ENCODE measurements around the gene VMAC.

Gene VMAC

GRCh38 chr19:5905114-5905778 is 574 bp downstream of the VMAC start:
- no peak for DNase-seq

- DNase-seq = no peak
These were observed 2.6 kb downstream of the VMAC start for GRCh38 chr19:5907241-5907640.

DNA sequence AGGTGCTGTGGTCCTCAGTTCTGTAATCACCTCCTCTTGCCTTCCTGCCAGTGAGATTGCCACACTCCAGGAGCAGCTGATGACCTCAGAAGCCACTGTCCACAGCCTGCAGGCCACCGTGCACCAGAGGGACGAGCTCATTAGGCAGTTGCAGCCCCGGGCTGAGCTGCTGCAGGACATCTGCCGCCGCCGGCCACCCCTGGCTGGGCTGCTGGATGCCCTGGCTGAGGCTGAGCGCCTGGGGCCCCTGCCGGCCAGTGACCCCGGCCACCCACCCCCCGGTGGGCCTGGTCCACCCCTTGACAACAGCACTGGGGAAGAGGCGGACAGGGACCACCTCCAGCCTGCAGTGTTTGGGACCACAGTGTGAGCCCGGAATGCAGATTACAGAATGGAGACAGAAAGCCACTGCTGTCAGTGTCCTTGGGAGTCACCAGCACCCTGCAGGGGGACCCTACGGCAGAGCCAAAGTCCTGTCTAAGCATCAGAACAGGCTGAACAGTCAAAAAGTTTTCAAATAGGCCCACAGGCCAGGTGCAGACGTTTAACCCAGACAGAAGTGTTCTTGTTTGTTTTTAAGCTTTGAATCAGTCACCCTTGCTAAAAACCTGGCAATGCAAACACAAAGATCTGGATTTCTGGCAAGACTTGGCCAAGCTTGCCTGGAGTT is 4.2 kb downstream of the VMAC start:
- no peak for DNase-seq

GRCh38 chr19:5910638-5910907 is 5.9 kb downstream of the VMAC start:
- no peak for DNase-seq

DNA sequence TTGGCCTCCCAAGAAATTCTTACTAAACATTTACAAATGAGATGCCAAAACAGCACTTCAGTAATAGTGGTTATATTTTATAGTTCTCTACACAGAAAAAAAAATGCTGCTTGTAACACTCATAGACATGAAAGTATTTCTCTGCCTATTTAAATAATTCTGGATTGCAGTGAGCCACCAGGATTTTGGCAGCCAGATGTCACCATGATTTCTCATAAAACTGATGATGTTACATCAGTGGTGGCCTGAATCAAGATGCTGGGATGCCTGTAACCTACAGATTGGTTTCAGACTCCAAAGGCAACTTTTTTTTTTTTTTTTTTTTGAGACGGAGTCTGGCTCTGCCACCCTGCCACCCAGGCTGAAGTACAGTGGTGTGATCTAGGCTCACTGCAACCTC is 6.7 kb downstream of the VMAC start:
- DNase-seq = no peak

DNA sequence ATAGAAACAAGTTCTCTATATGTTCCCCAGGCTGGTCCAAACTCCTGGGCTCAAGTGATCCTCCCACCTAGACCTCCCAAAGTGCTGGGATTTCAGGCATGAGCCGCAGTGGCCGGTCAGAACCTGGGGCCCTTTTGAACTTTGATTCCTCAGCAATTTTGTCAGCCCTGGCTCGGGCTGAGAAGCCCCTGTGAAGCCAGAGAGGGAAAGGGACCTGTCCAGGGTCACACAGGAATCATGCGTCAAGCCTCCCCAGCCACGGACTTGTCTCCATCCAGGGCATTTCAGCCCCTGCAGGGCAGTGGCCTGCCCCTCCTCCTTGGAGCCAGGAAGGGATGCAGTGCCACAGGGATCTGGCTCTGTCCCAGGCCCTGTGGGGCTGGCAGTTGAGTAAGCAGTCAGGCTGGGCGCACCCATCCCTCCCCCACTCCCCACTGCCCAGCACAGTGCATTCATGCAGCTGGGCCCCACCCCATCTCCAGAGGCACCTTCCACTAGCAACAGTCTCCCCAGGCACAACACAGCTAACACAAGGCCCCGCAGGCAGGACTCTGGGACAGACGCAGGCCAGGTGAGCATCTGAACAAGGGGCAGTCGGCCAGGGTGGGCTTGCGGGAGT is 9.2 kb downstream of the VMAC start, which contains the start of gene CAPS:
Gene CAPS, plus strand, starts transcription at position 516 of the 619 bp plus-strand sequence. CDS start 153 bp downstream, outside the sequence.
- DNase-seq = no peak

DNA sequence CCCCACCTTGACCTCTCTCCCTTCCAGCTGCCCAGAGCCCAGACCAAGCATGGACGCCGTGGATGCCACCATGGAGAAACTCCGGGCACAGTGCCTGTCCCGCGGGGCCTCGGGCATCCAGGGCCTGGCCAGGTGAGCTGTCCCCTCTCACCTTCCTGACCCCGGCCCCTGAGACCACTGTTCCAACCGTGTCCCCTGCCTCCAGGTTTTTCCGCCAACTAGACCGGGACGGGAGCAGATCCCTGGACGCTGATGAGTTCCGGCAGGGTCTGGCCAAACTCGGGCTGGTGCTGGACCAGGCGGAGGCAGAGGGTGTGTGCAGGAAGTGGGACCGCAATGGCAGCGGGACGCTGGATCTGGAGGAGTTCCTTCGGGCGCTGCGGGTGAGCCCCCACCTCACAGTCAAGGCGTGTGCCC is 9.7 kb downstream of the VMAC start:
- no peak for DNase-seq

DNA sequence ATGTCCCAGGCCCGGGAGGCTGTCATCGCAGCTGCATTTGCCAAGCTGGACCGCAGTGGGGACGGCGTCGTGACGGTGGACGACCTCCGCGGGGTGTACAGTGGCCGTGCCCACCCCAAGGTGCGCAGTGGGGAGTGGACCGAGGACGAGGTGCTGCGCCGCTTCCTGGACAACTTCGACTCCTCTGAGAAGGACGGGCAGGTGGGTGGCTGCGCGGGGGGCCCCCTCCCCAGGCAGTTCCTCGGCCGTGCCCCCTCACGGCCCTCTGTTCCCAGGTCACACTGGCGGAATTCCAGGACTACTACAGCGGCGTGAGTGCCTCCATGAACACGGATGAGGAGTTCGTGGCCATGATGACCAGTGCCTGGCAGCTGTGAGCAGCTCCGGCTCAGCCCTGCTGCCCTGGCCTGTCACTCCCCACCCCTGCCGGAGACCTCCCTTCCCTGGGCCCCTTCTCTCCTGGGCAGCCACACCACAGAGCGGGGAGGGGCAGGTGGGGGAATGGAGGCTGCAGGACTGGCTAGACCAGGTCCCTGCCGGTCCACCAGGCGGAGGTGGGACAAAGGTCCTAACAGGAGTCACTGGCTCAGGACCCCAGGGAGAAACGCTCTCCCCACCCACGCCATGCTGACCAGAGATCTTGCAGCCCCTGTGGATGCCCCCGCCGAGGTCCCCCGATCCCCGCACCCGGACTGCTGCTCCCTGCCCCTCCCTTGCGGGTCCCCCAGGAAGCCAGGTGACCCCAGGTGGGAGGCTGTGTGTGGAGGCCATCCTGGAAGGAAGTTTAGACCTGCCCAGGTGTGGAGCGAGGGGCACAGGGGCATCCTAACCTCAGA is 10.5 kb downstream of the VMAC start:
- no peak for DNase-seq

- no peak for DNase-seq
These were observed 11.1 kb downstream of the VMAC start for GRCh38 chr19:5915782-5916165.

DNA sequence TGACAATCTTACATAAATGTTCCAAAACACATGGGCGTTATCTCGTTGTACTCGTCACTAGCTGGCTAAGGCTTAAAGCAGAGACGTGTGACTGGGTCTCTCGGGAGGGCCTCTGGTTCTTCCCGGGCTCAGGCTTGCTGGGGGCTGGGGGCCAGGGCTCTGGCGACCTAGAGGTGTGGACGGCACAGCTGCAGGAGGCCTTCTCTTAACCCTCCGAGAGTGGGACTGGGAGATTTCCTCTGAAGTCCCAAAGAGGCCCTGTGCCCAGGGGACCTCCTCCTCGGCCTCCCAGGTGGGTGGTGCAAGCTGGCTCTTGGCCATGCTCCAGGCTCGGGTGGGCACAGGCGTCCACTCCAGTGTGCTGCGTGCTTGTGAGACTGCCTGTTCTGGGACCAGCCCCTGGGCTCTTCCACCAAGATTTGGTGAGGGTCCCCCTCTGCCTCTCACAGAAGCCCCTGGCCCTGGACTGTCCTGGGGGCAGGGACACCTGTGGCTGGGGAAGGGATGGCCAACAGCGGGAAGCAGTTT is 11.6 kb downstream of the VMAC start:
- no peak for DNase-seq

- DNase-seq = no peak
These were observed 12.9 kb downstream of the VMAC start for GRCh38 chr19:5917431-5918107.

- no peak for DNase-seq
These were observed 13.9 kb downstream of the VMAC start for GRCh38 chr19:5918463-5919079.

GRCh38 chr19:5921516-5922160 is 17.0 kb downstream of the VMAC start:
- DNase-seq = no peak

GRCh38 chr19:5922161-5922545 is 17.5 kb downstream of the VMAC start:
- no peak for DNase-seq

- DNase-seq = no peak
These were observed 18.7 kb downstream of the VMAC start for GRCh38 chr19:5923356-5923755.

DNA sequence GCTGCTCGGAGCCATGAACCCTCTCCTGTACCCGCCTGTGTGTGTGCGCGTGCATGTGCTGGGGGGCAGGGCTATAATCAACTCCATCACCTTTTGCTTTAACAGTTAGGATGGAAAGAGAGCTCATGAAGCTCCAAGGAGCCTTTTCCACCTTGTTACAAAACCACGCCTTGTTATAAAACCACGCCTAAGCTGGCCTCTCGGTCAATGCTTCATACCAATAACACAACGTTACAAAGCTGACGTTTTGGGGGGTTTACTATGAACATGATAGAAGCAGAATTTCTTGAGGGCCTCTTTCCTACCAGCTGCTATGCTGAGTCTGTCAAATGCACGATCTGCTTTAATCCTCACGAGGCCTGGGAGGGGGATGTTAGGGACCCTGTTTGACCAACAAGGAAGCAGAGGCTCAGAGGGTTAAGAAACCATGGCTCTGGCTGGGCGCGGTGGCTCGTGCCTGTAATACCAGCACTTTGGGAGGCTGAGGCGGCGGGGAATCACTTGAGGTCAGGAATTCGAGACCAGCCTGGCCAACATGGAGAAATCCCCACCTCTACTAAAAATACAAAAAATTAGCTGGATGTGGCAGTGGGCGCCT is 21.3 kb downstream of the VMAC start:
- no peak for DNase-seq

DNA sequence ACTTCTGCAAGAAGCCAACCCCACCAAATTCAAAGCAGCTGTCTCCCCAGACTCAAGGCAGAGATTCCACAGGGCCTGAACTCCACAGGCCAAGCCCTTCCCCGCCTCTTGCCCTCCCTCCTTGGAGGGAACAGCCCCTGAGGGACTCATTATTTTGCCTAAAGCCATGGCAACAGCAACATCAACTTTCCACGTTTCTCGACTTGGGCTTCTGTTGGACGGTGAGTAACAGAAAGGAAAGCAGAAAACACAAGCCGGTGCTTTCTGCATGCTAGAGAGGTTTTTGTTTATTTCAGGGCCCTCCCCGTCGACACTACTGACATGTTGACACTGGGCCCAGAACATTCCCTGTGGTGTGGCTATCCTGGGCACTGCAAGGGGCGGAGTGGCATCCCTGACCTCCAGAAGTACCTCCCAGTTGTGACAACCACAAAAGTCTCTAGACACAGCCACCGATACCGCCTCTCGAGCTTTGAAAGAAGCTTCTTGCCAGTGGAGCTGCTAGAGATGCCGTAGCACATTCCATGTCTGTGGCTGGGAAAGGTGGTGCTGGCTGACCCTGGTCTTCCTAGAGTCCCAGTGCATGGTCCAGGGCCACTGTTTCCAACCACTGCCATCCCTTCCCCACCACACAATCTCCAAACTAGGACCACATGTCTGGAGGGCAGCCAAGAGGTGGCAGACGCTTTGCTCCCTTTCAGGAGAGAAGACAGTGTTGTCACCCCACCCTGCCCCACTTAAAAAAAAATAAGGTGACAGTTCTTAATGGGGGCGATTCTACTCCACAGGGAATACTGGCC is 22.2 kb downstream of the VMAC start:
- DNase-seq = no peak

DNA sequence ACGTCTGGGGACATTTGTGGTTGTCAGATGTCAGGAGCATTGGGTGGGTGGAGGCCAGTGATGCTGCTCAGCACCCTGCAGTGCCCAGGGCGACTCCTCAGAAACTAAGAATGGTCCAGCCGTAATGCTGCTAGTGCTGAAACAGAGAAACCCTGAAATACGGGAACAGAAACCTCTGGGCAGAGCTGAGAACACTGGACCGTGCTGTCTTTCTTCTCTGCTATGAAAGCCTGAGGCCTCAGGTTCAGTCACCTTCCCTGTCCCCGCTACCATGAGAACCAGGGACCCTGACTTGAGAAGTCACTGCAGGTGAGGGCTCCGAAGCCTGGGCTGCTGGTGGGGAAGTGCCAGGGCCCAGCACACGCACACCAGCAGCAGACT is 22.8 kb downstream of the VMAC start:
- no peak for DNase-seq

DNA sequence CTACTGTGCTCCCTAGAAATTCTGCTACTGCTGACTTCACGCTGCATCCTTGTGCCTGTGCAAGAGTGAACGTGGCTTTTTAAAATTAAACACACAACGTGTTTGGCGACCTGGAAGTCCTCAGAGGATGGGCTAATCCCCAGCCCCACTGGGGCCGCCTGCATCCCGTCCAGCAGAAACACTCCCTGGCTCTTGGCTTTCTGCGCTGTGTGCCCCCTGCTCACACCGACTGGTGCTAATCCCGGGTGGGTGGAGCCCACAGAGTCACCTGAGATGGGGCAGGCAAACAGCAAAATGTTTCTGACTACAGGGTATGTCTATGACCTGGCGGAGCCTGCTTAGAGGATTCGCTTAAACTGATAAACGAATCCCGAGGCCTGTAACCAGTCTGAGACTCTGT is 24.5 kb downstream of the VMAC start:
- DNase-seq = no peak

DNA sequence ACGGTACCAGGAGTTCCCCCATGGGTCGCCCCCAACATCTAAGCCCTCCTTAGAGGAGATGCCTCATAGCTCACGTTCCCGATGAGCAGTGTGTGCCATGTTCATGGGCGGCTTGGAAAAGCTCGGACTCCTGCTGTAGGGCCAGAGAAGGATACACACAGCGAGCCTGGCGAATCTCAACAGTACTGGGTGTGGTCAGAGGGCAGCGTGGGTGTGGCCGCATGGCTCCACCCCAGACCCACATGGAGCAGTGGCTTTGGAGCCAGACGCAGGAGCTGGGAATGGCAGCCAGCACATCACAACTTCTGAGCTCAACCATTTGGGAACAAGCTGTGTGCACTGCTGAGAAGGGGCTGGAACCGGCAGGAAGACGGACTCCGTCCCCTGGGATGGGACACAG is 25.0 kb downstream of the VMAC start:
- DNase-seq = no peak

GRCh38 chr19:5931251-5931650 is 26.6 kb downstream of the VMAC start:
- no peak for DNase-seq

All from T-helper 1 cell (primary cell).